ENCODE data around the gene AK1.

Gene AK1

GRCh38 chr9:127877566-127877998, at the start of gene AK1:
AK1 (minus strand) TSS chr9:127877675; CDS start chr9:127874617, 3,058 bp downstream.
- DNase-seq (ENCODE audit: low read depth in 2 of 2): no peak

GRCh38 chr9:127926906-127927200, 49.4 kb upstream of the AK1 start:
- DNase-seq (ENCODE audit: low read depth in 2 of 2): no peak

GRCh38 chr9:127925959-127926905, 48.8 kb upstream of the AK1 start:
- DNase-seq (ENCODE audit: low read depth in 2 of 2): no peak

GRCh38 chr9:127924736-127925444, 47.4 kb upstream of the AK1 start:
- DNase-seq (ENCODE audit: low read depth in 2 of 2): no peak

- DNase-seq (ENCODE audit: low read depth in 2 of 2): no peak
These were observed 46.3 kb upstream of the AK1 start for GRCh38 chr9:127923771-127924170.

- no peak for DNase-seq (ENCODE audit: low read depth in 2 of 2)
These were observed 45.6 kb upstream of the AK1 start for GRCh38 chr9:127923046-127923445.

GRCh38 chr9:127921557-127922120, 44.2 kb upstream of the AK1 start:
- peak; percentile 45 to 47 for DNase-seq (ENCODE audit: low read depth in 2 of 2)

GRCh38 chr9:127920794-127921193, 43.3 kb upstream of the AK1 start:
- no peak for DNase-seq (ENCODE audit: low read depth in 2 of 2)

- DNase-seq (ENCODE audit: low read depth in 2 of 2): no peak
These were observed 41.9 kb upstream of the AK1 start for GRCh38 chr9:127919253-127919815.

- no peak for DNase-seq (ENCODE audit: low read depth in 2 of 2)
These were observed 41.0 kb upstream of the AK1 start for GRCh38 chr9:127918183-127919107.

GRCh38 chr9:127917603-127918002, 40.1 kb upstream of the AK1 start:
- DNase-seq (ENCODE audit: low read depth in 2 of 2): no peak

GRCh38 chr9:127916720-127917581, 39.5 kb upstream of the AK1 start, which contains the start of gene ST6GALNAC4:
ST6GALNAC4 (minus strand) TSS chr9:127917041; CDS start chr9:127916419, 622 bp downstream.
- DNase-seq (ENCODE audit: low read depth in 2 of 2): peak; percentile 86 to 89

GRCh38 chr9:127915801-127916719, 38.6 kb upstream of the AK1 start:
- no peak for DNase-seq (ENCODE audit: low read depth in 2 of 2)

- DNase-seq (ENCODE audit: low read depth in 2 of 2): no peak
These were observed 37.9 kb upstream of the AK1 start for GRCh38 chr9:127915325-127915752.

- no peak for DNase-seq (ENCODE audit: low read depth in 2 of 2)
These were observed 36.2 kb upstream of the AK1 start for GRCh38 chr9:127913682-127914081.

- DNase-seq (ENCODE audit: low read depth in 2 of 2): no peak
These were observed 35.4 kb upstream of the AK1 start for GRCh38 chr9:127912882-127913281.

- DNase-seq (ENCODE audit: low read depth in 2 of 2): no peak
These were observed 34.8 kb upstream of the AK1 start for GRCh38 chr9:127912296-127912695.

- no peak for DNase-seq (ENCODE audit: low read depth in 2 of 2)
These were observed 33.2 kb upstream of the AK1 start for GRCh38 chr9:127910613-127911205.
